ENCODE data around the gene TAAR2.
"Not testable (repeated sequence)": the region's sequence is repeated elsewhere in the genome, so short reads cannot be mapped to it uniquely, and the experiment has no call there.

The TAAR2 gene

GRCh38 chr6:132624175-132624574 is at the start of gene TAAR2:
Gene TAAR2, minus strand, starts transcription at chr6:132624275. Its CDS starts 0 bp downstream, at chr6:132624275.
- no peak for DNase-seq (ENCODE audit: low read depth in 2 of 2, low spot score in 1 of 2)

GRCh38 chr6:132673376-132674094 is 49.5 kb upstream of the TAAR2 start:
- DNase-seq (ENCODE audit: low read depth in 2 of 2, low spot score in 1 of 2) = no peak

DNA sequence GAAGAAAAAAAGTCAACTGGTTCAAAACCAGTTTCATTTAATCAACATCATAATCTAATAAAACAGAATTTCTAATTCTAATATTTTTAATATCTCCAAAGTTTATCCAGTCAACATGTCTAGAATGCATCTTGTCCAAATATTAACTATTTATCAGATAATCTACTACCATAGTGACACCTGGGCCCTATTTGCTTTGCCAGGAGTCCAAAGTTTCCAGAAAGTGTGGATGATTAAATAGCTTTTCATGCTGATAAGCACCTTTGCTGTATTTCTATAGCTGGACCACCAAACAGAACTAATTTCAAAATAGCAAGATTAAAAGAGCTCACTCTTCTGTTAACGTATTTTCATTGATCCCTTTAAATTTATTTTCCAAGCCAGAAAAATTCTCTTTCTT is 47.2 kb upstream of the TAAR2 start:
- DNase-seq (ENCODE audit: low read depth in 2 of 2, low spot score in 1 of 2) = no peak

- DNase-seq (ENCODE audit: low read depth in 2 of 2, low spot score in 1 of 2) = no peak
These were observed 45.7 kb upstream of the TAAR2 start for GRCh38 chr6:132669690-132670291.

DNA sequence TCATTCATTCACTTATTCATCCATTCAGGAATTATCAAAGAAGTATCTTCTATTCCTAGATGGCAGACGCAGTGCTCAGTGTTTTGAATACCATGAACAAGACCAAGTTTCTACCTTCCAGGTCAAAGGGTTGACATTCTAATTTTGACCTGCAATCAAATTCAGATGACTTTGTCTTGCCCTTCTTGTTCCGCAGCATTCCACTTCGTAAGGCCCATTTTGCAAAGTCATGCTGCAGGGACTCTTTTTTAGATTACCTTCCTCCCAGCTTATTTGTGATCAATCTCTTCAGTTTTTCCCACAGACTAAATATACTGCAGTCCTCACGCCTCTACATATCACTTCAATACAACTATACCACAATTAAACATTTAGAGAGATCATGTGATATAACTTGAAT is 42.0 kb upstream of the TAAR2 start:
- no peak for DNase-seq (ENCODE audit: low read depth in 2 of 2, low spot score in 1 of 2)

- DNase-seq (ENCODE audit: low read depth in 2 of 2, low spot score in 1 of 2) = no peak
These were observed 40.4 kb upstream of the TAAR2 start for GRCh38 chr6:132664309-132665034.

DNA sequence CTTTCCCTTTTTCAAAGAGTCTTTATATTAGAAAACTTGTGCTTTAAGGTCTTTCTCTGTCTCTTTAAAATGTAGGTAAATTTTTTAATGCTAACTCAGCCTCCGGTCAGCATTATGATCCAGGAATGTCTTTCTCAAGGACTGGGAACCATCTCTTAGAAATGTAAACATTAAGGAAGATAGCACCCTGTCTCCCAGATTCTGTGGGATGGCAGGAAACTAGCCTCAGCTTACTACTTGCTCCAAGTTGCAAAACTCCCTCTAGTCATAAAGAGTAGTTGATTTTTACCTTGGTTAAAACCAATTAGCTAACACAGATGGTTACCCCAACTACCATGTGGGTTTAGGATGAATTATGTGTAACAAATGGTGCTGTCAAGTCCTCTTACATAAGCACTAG is 39.6 kb upstream of the TAAR2 start:
- no peak for DNase-seq (ENCODE audit: low read depth in 2 of 2, low spot score in 1 of 2)

GRCh38 chr6:132661906-132662305 is 37.8 kb upstream of the TAAR2 start:
- DNase-seq (ENCODE audit: low read depth in 2 of 2, low spot score in 1 of 2) = no peak

DNA sequence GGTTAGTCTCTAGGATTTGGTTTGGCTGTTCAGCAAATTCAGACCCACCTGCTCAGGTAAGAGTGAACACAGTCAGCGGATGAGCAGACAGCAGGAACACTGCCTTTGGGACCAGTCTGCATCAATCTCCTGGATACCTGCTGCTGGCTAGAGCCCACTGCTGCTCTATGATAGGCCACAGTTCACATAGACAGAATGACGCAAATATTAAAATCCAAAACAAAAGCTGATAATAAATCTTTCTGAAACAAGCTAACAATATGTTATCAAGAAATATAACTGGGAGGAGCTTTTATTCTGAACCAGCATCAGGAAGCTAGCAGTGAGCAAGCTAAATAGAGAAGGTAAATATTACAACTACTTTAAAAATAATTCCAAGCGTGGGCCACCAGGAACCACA is 35.0 kb upstream of the TAAR2 start, which contains the start of gene TAAR1:
Gene TAAR1 (minus strand): TSS at position 101 of the 400 bp plus-strand sequence. CDS start 13,179 bp downstream, outside the sequence.
- no peak for DNase-seq (ENCODE audit: low read depth in 2 of 2, low spot score in 1 of 2)

GRCh38 chr6:132651062-132651461 is 27.0 kb upstream of the TAAR2 start:
- no peak for DNase-seq (ENCODE audit: low read depth in 2 of 2, low spot score in 1 of 2)

DNA sequence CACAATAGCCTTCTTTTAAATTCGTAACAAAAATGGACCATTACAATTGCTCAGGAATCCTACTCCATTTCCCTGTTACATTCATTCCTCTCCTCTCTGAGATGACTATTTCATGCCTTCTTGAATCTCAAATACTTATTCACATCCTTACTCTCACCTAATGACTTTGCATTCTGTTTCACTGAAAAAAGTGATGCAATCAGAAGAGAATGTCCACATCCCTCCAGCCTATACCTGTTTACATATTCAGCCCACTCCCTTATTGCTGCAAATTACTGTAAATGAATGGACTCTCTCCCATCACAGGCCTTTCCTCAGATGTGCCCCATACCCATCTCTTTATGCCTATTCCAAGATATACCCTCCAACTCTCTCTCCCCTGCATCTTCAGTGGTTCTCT is 26.4 kb upstream of the TAAR2 start:
- DNase-seq (ENCODE audit: low read depth in 2 of 2, low spot score in 1 of 2) = no peak

DNA sequence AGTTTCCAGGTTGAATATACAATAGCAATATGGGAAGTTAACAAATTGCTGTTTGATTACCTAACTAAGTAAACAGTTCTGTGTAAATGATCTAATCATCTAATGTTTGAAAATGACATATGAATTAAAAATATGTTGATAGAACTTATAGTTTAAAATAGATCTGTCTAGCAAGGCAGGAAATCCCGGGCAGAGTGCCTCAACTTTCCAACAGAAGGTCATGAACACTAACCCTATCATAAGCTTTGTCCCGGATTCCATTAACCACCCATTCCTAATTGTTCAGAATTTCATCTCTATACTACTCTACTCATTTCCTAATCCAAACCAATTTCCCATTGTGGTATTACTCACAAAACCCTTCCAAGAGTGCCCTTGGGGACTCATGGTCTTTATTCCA is 24.8 kb upstream of the TAAR2 start:
- DNase-seq (ENCODE audit: low read depth in 2 of 2, low spot score in 1 of 2) = no peak

- DNase-seq (ENCODE audit: low read depth in 2 of 2, low spot score in 1 of 2) = no peak
These were observed 24.3 kb upstream of the TAAR2 start for GRCh38 chr6:132648356-132648755.

GRCh38 chr6:132643547-132643946 is 19.5 kb upstream of the TAAR2 start:
- no peak for DNase-seq (ENCODE audit: low read depth in 2 of 2, low spot score in 1 of 2)

GRCh38 chr6:132637135-132637534 is 13.1 kb upstream of the TAAR2 start:
- not testable (repeated sequence) for DNase-seq (ENCODE audit: low read depth in 2 of 2, low spot score in 1 of 2)

- not testable (repeated sequence) for DNase-seq (ENCODE audit: low read depth in 2 of 2, low spot score in 1 of 2)
These were observed 11.8 kb upstream of the TAAR2 start for GRCh38 chr6:132635906-132636305.

DNA sequence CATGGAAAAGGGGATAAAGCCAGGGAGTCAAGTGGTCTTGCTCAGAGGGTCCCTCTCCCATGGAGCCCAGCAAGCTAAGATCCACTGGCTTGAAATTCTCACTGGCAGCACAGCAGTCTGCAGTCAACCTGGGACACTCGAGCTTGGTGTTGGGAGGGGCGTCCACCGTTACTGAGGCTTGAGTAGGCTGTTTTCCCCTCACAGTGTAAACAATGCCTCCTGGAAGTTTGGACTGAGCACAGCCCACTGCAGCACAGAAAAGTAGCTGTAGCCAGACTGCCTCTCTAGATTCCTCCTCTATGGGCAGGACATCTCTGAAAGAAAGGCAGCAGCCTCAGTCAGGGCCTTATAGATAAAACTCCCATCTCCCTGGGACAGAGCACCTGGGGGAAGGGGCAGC is 11.2 kb upstream of the TAAR2 start:
- not testable (repeated sequence) for DNase-seq (ENCODE audit: low read depth in 2 of 2, low spot score in 1 of 2)

DNA sequence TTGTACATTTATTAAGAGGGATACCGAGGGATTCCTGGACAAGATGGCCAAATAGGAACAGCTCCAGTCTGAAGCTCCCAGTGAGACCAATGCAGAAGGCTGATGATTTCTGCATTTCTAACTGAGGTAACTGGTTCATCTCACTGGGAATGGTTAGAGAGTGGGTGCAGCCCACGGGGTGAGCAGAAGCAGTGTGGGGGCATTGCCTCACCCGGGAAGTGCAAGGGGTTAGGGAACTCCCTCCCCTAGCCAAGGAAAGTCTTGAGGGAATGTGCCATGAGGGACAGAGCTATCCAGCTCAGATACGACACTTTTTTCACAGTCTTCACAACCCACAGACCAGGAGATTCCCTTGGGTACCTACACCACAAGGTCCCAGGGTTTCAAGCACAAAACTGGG is 10.7 kb upstream of the TAAR2 start:
- DNase-seq (ENCODE audit: low read depth in 2 of 2, low spot score in 1 of 2) = no peak

GRCh38 chr6:132633362-132633761 is 9.3 kb upstream of the TAAR2 start:
- no peak for DNase-seq (ENCODE audit: low read depth in 2 of 2, low spot score in 1 of 2)

DNA sequence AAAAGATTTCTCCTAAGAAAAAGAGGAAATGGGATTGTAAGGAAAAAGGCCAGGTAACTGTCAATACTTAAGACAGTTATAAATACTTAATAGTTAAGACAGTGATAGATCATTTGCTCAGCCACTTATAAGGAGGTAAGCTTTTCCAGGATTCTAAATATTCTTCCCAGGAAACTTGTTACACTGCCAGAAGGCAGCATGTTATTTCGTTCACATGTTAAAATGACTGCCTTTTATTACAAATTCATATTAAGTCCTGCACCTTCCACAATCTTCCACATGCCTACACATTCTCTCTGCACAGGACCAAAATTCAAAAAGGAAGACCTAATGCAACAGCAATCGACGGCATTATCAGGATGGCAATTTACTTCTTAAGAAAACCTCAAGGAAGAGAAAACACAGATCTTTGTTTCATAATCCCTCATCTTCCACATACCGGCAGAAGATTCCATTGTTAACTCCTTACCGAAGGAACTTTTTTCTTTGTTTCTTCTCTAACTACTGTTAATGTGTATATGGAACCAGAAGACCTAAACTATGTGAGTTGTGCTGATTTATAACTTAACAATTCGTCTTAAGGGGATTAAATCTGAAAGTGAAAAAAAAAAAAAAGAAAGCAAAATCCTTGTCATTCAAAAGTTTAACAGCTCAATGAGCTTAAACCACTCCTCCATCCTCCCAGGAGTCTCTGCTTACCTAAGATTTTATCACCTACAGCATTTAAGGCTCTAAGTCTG is 799 bp downstream of the TAAR2 start:
- DNase-seq (ENCODE audit: low read depth in 2 of 2, low spot score in 1 of 2) = no peak

DNA sequence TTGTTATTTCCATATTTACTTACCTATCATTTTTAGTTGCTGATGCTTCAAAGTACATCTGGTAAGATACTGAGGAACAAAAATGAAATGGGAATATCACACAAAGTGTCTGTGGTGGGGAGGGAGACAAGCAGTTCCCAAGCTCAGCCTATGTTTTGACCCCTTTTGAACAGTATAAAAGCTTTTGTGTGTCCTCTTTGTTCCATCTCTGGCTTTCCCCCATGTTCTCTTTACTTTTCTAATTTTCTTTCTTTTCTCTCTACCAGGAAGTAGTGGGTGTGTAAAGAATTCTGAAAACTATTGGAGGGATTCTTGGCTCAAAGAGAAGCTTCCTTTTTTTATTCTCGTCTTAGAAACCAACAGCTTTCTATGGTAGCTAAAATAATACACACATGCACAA is 7.4 kb downstream of the TAAR2 start:
- DNase-seq (ENCODE audit: low read depth in 2 of 2, low spot score in 1 of 2) = no peak

Data from stimulated activated CD8-positive, alpha-beta memory T cell treated with anti-CD3 and anti-CD28 coated beads, Interleukin-4, amount 100 ng/mL, for 1 hour (primary cell).